ENCODE data around the gene GNPDA1. TPM values are rescaled to one million over a fixed set of nuclear protein-coding genes. Genes with fewer than 3 reads are reported as not detected.

Gene GNPDA1
- total and polyA plus RNA-seq, 9 of the 15 experiments (the other 6 are each of a cell fraction or from before 2014, with no cell fraction given), result 14.1 to 145 (median 52.2) TPM

- no peak for TF ChIP-seq GABPB1 (CRISPR knock-in tag; IDR thresholded peaks at IDR 0.05)
- TF ChIP-seq CAMTA2 (CRISPR knock-in tag; conservative IDR thresholded peaks at IDR 0.05), result no peak
- no peak for TF ChIP-seq BCL6 (CRISPR knock-in tag; IDR thresholded peaks at IDR 0.05)
- TF ChIP-seq MGA (IDR thresholded peaks at IDR 0.05), result peak; percentile 90
- TF ChIP-seq MEF2A (IDR thresholded peaks at IDR 0.05; ENCODE audit: control insufficient read depth, low read depth, low read length), result no peak
- no peak for TF ChIP-seq GTF3C2 (IDR thresholded peaks at IDR 0.05; ENCODE audit: borderline replicate concordance, extremely low read depth, insufficient read length)
- TF ChIP-seq ZNF780A (CRISPR knock-in tag; IDR thresholded peaks at IDR 0.05), result no peak
- TF ChIP-seq BDP1 (IDR thresholded peaks at IDR 0.05; ENCODE audit: insufficient read depth, insufficient read length), result no peak
- peak; percentile 35 to 61; a peak in 1 of 4 replicates for TF ChIP-seq SIN3A (IDR thresholded peaks at IDR 0.05; ENCODE audit: borderline replicate concordance in 2 of 2, control insufficient read depth in 1 of 2, low read depth in 2 of 2, low read length in 2 of 2)
- no peak for TF ChIP-seq TOE1 (IDR thresholded peaks at IDR 0.05; ENCODE audit: borderline replicate concordance)
- TF ChIP-seq TOE1 (CRISPR knock-in tag; IDR thresholded peaks at IDR 0.05; ENCODE audit: borderline replicate concordance, low read depth), result no peak
Measured at GRCh38 chr5:141969783-141970771, 42.8 kb downstream of the GNPDA1 start (continued).
